Measurements from ENCODE around the gene NEURL4. TPM values are rescaled to one million over a fixed set of nuclear protein-coding genes. Genes with fewer than 3 reads are reported as not detected.

Gene NEURL4
- total and polyA plus RNA-seq, 2 donors (not counting 1 experiment from before 2014, with no cell fraction given), result 54.6 to 85.2 TPM

- Histone ChIP-seq H4K20me1 (ENCODE audit: control insufficient read depth, insufficient read depth, low read length, poor library complexity, severe bottlenecking) (peaks cover 5% of the 10 kb centered on the region), H3K9me3 (ENCODE audit: control extremely low read depth in 1 of 3, control insufficient read depth in 2 of 3, insufficient read depth in 1 of 3, low read length in 2 of 3) (no peaks in the 10 kb centered on the region), H3K36me3 (replicated peaks in 1 of 2; ENCODE audit: control extremely low read depth in 1 of 2, control insufficient read depth in 1 of 2, extremely low read depth in 1 of 2, insufficient read depth in 2 of 2, low read length in 1 of 2) (peaks cover 0 to 71% of the 10 kb centered on the region in 2 experiments), H3K4me3 (ENCODE audit: control extremely low read depth in 1 of 5, extremely low read depth in 1 of 5, insufficient read depth in 1 of 5, low read depth in 2 of 5, low read length in 4 of 5) (no peak overlapping the region), H3K79me2 (ENCODE audit: control insufficient read depth, insufficient read depth, low read length) (peaks cover 26% of the 10 kb centered on the region), H3K27ac (ENCODE audit: low read length in 2 of 2) (no peak overlapping the region), H2AFZ (ENCODE audit: insufficient read depth, low read depth, low read length, poor library complexity, severe bottlenecking) (no peak overlapping the region), H3K9ac (ENCODE audit: low read length) (no peak overlapping the region), H3K4me1 (ENCODE audit: control insufficient read depth in 2 of 2, insufficient read depth in 2 of 2, low read length in 2 of 2) (peaks cover 0 to 5% of the 10 kb centered on the region in 2 donors), H3K4me2 (replicated peaks; ENCODE audit: low read depth, low read length, poor library complexity, severe bottlenecking) (no peak overlapping the region), H3K27me3 (replicated peaks in 1 of 4; ENCODE audit: control extremely low read depth in 1 of 4, control insufficient read depth in 3 of 4, insufficient read depth in 4 of 4, low read length in 3 of 4) (no peaks in the 10 kb centered on the region)
- no peak overlapping the region for H3K4me3 Mint-ChIP-seq
- no peak for ATAC-seq (ENCODE audit: low read depth)
- no peaks in the 10 kb centered on the region for H3K27me3 Mint-ChIP-seq
- ChIA-PET POLR2A (no interaction called here), CTCF (interaction anchor here (0.5 to 5.1 kb wide), 9 partner anchors 8 to 44 kb away, joined by 3 to 47 read pairs (median 5); partner anchors contain the start of gene ACAP1)
- no peak for DNase-seq
- WGBS (ENCODE audit: insufficient coverage), result 99% methylated on average over 20 of the region's 22 CpGs
- no peak for TF ChIP-seq EZH2 (IDR thresholded peaks at IDR 0.05; ENCODE audit: borderline replicate concordance, insufficient read depth, low read depth, low read length, poor library complexity, severe bottlenecking)
- TF ChIP-seq CTCF (IDR thresholded peaks at IDR 0.05), result no peak
- H3K9me3 Mint-ChIP-seq (ENCODE audit: insufficient read depth), result no peaks in the 10 kb centered on the region
- peaks cover 5% of the 10 kb centered on the region for H3K4me1 Mint-ChIP-seq
- intact Hi-C loops (cut with micrococcal nuclease), result no loop called here
- no peak overlapping the region for H3K27ac Mint-ChIP-seq
Measured at GRCh38 chr17:7322520-7323194, 6.5 kb downstream of the NEURL4 start.

- no peak overlapping the region for H2AFZ ChIP-seq (ENCODE audit: insufficient read depth, low read depth, low read length, poor library complexity, severe bottlenecking)
- Mint-ChIP-seq H3K27ac (no peak overlapping the region), H3K27me3 (no peaks in the 10 kb centered on the region), H3K4me3 (no peak overlapping the region), H3K9me3 (ENCODE audit: insufficient read depth) (no peaks in the 10 kb centered on the region), H3K4me1 (peaks cover 3% of the 10 kb centered on the region)
- no peaks in the 10 kb centered on the region for H3K9me3 ChIP-seq (ENCODE audit: control extremely low read depth in 1 of 3, control insufficient read depth in 2 of 3, insufficient read depth in 1 of 3, low read length in 2 of 3)
- peaks cover 0 to 79% of the 10 kb centered on the region in 2 experiments for H3K36me3 ChIP-seq (replicated peaks in 1 of 2; ENCODE audit: control extremely low read depth in 1 of 2, control insufficient read depth in 1 of 2, extremely low read depth in 1 of 2, insufficient read depth in 2 of 2, low read length in 1 of 2)
- peaks cover 5% of the 10 kb centered on the region for H4K20me1 ChIP-seq (ENCODE audit: control insufficient read depth, insufficient read depth, low read length, poor library complexity, severe bottlenecking)
- peaks cover 26% of the 10 kb centered on the region for H3K79me2 ChIP-seq (ENCODE audit: control insufficient read depth, insufficient read depth, low read length)
- H3K9ac ChIP-seq (ENCODE audit: low read length), result no peak overlapping the region
- no peak for ATAC-seq (ENCODE audit: low read depth)
- H3K4me1 ChIP-seq (ENCODE audit: control insufficient read depth in 2 of 2, insufficient read depth in 2 of 2, low read length in 2 of 2), result peaks cover 0 to 5% of the 10 kb centered on the region in 2 donors
- intact Hi-C loops (cut with micrococcal nuclease), result no loop called here
- no peak overlapping the region for H3K4me3 ChIP-seq (ENCODE audit: control extremely low read depth in 1 of 5, extremely low read depth in 1 of 5, insufficient read depth in 1 of 5, low read depth in 2 of 5, low read length in 4 of 5)
- no peaks in the 10 kb centered on the region for H3K27me3 ChIP-seq (replicated peaks in 1 of 4; ENCODE audit: control extremely low read depth in 1 of 4, control insufficient read depth in 3 of 4, insufficient read depth in 4 of 4, low read length in 3 of 4)
- POLR2A ChIA-PET, result no interaction called here
- no peak overlapping the region for H3K27ac ChIP-seq (ENCODE audit: low read length in 2 of 2)
- TF ChIP-seq EZH2 (IDR thresholded peaks at IDR 0.05; ENCODE audit: borderline replicate concordance, insufficient read depth, low read depth, low read length, poor library complexity, severe bottlenecking) (no peak), CTCF (IDR thresholded peaks at IDR 0.05) (no peak)
- H3K4me2 ChIP-seq (replicated peaks; ENCODE audit: low read depth, low read length, poor library complexity, severe bottlenecking), result no peak overlapping the region
- CTCF ChIA-PET, result interaction anchor here (1.2 to 3.1 kb wide), 5 partner anchors 8 to 42 kb away, joined by 3 to 14 read pairs (median 6); partner anchors contain the start of gene NEURL4
- no peak for DNase-seq
- 97% methylated on average over 13 of the region's 15 CpGs for WGBS (ENCODE audit: insufficient coverage)
Measured at GRCh38 chr17:7321466-7321865, 7.7 kb downstream of the NEURL4 start.

Data from B cell (primary cell).